Activated CD4-positive, alpha-beta T cell treated with anti-CD3 and anti-CD28 coated beads, Interleukin-2, Interleukin-6, amounts not matched to agents 100 ng/mL and 50 ng/mL, durations not matched to agents 16 hours and 8 hours (primary cell): ENCODE measurements around the gene RNF152.

Source experiments
- DNase-seq: peaks from one replicate; pipeline ENCODE4 v3.0.0-alpha.2; 2020

RNF152 gene

DNA sequence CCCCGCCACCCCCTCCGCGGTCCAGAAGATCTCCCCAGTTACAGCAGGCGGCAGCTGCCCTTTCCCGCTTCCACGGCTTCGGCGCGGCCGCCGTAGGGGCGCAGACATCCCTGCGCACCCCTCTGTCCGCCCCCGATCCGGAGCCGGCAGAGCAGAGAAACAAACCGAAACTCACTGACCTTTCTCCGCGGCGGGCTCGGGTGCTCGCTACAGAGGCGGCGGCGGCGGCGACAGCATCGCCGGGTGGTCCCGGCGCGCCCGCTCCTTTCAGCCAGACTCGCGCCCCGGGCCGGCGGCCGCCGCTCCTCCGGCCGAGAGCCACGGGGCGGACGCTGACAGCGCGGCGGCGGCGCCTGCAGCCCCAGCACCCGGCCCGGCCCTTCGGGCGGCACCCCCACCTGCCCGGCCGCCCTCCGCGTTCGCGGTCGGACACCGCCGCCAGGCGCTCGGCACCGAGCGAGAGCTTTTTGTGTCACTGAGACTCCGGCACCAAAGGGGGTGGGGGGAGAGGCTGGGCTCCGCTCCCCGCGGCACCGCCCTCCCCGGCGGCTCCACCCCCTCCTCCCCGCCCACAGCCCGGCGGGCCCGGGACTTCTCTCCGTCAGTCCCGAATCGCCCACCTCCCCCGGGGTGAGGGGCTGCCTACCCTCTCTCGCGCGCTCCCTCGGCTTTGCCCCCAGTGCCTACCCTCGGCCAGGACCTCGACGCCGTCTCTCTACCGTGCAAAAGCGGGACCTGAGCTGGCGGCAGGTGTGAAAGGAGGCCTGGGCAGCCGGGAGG is 1.4 kb upstream of the RNF152 start:
- peak; percentile 73 for DNase-seq

GRCh38 chr18:61893309-61893970 is 633 bp upstream of the RNF152 start:
- DNase-seq, result peak; percentile 16

DNA sequence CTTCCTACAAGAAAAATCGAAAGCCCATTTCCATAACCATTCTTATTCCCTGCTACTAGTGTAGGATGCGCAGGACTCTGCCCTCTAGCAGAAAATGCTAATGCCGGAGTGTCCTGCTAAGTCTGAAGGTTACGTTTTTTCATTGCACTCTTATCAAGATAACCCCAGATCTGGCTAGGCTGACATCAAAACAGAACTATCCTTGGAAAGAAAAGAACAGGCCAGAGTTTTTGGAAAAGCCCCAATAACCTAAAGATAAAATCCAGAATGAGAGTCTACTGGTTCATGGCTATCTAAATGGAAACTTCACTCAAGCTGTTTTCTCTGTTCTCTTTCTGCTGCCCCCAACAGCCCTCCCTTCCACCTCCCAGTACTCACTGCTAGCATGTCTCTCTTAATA is 913 bp downstream of the RNF152 start:
- DNase-seq, result no peak

GRCh38 chr18:61891271-61891670 is 1.5 kb downstream of the RNF152 start:
- DNase-seq, result no peak

DNA sequence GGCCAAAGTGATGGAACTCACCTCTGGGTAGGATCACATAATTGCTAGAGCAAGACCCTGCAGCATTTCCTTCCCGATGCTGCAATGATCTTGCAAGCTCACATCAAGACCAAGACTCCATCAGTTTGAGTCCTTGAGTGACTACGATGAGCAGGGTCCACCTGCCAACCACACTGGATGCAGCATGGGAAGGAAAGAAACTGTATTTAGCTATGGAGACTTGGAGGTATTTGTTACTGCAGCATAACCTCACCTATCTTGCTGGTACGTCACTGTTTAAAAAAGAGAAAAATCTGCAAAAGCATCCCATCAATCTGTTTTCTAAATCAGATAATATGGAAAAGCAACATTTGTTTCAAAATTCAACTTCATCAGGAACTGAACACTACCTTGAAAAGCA is 2.5 kb downstream of the RNF152 start:
- no peak for DNase-seq

DNA sequence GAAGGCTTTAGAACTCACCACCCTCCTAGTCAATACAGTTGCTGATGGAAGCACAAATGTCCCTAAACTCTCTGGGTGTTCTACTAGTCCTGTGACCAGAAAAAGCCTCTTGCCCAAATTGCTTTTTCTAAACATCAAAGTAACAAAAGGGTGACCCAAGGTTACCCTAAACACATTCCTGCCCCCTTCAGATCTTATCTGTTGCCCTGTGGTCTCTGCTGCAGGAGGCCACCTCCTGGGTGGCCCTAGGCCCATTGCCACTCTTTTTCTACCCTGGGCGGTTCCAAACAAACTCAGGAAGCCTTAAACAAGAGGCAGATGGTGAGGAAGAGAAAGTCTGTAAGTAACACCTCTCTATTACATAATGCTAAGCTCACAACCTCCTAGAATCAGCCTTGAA is 3.3 kb downstream of the RNF152 start:
- DNase-seq, result no peak

GRCh38 chr18:61888622-61889021 is 4.2 kb downstream of the RNF152 start:
- DNase-seq, result no peak

GRCh38 chr18:61887838-61888237 is 5.0 kb downstream of the RNF152 start:
- no peak for DNase-seq

- no peak for DNase-seq
Measured at GRCh38 chr18:61883547-61883946, 9.3 kb downstream of the RNF152 start.

DNA sequence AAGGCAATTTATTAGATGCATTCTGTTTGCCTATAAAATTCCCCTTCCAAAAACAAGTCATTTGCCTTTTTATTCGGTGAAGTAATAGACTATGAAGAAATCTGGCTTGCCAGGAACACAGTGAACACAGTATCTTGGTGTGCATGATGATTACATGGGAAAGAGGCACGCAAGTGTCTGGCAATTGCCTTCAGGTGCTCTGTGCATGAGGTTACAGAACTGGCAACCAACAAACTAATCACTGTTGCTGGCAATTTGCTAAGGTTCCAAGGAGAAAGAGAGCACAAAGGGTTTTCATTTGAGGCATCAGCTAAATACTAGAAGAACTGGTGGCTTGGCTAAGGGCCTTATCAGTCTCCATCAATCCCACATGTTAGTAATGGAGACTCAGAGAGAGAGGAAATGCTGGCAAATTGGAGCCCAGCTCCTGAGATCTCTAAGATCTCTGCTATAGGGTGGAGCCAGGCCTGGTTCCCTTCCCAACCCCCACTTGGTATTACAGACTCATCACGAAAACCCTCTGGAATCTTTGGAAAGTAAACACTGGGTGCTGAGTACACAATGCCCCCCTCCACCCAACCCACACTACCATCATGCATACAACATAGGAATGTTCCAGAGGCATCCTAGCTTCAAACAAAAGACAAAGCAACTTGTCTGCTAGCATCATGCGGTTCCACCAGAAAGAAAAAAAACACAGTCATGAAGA is 10.4 kb downstream of the RNF152 start:
- no peak for DNase-seq

DNA sequence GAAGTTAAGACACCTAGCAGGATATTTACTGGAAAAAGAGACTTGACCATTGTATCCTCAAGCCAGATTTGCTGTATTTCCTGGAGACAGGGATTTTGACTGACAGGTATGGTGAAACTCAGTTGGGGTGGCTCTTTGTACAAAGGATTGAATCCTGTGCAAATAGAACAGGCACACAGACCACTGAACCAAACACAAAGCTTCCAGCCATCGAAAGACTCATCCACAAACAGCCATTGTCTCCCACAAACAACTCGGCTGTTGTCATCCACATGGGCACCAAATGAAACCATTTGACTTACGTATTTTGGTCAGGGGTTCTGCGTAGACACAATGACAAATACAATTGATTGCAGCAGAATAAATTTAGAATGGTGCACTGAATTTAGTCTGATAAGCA is 15.9 kb downstream of the RNF152 start:
- DNase-seq, result no peak

DNA sequence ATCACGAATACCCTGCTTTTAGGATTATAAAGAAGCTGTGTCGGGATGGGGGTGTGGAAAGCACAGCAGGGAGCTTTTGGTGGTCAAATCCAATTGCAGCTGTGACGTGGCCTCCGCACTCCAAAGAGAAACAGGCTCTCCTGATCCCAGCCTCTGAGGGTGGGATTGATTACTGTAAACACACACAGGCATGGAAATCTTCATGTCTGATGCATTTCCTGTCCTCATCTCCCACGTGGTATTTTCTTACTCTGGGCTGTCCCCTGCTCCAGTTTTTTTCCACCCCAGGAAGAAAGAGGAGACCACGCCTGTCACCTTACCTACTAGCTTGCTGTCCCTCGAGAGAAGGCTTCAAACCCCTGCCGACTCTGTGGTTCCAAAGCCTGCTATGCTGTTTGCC is 22.7 kb downstream of the RNF152 start:
- DNase-seq, result no peak

DNA sequence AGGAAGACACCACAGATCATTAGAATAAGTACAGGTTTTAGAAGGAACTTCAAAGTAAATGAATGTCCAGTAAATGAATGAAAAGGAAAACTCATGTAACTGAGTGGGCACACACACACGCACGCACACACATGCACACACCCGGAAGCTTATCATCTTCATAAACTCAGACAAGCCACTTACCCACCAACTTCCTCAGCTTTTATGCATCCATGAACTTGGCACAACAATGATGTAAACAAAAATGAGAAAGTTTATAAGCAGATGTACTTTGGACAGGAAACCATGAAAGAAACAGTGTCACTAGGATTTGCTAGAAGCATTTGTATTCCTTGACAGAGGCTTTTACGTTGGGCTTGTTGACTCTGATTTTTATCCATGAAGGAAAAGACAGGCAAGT is 23.2 kb downstream of the RNF152 start:
- DNase-seq, result no peak

- no peak for DNase-seq
Measured at GRCh38 chr18:61865466-61866175, 27.2 kb downstream of the RNF152 start.

DNA sequence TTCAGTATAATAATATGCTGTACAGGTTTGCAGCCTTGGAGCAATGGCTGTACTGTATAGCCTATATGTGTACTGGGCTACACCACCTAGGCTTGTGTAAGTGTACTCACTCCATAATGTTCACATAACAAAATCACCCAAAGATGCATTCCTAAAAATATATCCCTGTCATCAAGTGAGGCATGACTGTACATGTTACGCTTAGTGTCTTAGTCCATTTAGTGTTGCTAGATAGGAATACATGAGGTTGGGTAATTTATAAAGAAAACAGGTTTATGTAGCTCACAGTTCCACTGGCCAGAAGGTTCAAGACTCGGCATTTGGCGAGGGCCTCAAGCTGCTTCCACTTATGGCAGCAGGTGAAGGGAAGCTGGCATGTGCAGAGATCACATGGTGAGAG is 31.4 kb downstream of the RNF152 start:
- DNase-seq, result no peak

- no peak for DNase-seq
Measured at GRCh38 chr18:61860302-61860701, 32.5 kb downstream of the RNF152 start.

DNA sequence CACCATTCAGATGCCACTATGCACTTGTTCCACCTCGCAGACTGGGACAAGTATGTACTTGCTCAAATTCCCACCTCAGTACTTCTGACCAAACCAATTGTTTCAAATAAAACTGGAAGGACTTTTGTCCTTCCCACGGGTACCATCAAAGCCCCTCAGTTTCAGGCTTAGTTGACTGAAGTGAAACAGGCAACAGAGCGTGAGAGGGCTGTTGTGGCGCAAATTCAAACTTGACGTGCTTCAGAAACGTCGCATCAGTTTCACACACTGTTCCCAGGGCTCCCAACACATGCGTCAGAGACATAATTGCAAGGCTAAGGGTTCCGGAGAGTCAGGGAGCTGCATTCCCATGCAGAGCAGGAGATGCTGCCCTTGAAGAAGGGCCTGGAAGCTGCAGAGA is 33.7 kb downstream of the RNF152 start:
- no peak for DNase-seq

GRCh38 chr18:61856678-61857077 is 36.1 kb downstream of the RNF152 start:
- DNase-seq, result no peak

DNA sequence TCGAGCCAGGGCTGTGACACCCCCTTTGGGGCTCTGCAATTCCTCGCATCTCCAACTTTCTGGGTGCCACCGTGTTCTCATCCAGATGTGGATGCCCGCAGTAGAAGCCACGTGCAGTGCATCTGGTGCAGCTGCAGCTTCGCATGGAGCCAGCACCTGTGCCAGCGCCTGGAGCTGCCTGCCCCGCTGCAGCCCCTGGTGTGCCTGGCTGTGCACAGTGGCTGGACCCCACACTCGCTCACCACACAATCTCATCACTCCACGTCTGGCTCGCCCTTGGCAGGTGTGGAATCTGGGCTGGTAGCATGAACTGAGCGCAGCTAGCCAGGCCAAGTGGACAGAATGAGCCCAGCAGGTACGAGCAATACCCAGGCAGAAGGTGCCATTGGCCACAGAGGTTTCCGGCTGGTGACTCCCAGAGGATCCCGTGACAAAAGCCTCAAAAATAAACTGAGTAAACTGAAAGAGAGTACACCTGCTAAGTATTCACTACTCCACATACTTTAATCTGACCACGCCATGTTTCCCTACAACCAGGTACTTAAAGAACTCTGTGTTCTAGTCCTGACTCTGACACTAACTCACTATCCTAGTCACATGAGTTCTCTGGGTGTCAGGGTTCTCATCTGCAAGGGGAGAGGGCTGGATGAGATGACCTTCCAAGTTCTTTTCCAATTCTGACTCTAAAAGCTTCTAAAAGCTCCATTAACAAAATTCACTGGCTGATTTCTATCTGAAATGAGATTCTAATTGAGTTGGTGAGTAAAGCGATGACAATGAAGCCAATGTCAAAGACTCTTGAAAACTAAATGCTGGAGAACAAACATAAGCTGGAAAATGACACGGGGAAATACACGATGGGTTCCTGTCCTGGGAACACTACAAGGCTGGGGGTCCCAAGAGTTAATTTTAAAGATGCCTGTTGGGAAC is 37.1 kb downstream of the RNF152 start:
- no peak for DNase-seq

- no peak for DNase-seq
Measured at GRCh38 chr18:61854578-61855448, 38.0 kb downstream of the RNF152 start.

DNA sequence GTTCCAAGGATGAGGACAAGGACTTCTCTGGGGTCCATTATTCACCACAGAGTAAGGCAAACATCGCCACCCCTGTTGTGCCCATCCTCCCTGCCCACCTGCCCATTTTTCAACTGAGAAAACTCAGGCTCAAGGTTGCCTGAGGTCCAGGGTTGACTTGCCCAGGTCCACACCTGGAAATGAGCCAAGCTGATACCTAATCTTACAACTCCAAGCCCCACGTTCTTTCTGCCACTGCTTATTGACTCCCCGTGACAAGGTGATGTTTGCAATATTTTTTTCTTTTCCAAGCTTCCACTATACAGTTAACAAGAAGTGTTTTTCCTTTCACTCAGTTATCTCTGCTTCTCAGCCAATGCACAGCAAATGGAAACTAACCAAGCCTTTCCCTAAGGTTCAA is 39.0 kb downstream of the RNF152 start:
- no peak for DNase-seq
